WTC11 (cell line): ENCODE data around the gene AKAP9. TPM values are rescaled to one million over a fixed set of nuclear protein-coding genes. Genes with fewer than 3 reads are reported as not detected.

Experiments
- ATAC-seq: fragments of 200-7000 bp; cut with Tn5 transposase; 2 replicates; pipeline ENCODE4 v1.10.0; 2021; ENCODE audit warnings: mild to moderate bottlenecking, moderate library complexity
- CTCF ChIA-PET: fragments of 300-600 bp; sonication (Branson Sonifier 250); formaldehyde crosslinking; loops from one replicate; lab custom pipeline; 2021; ENCODE audit warnings: antibody characterized with exemption; lab: Charles Lee
- POLR2A ChIA-PET: fragments of 350-600 bp; sonication (Branson Sonifier 250); formaldehyde crosslinking; loops from one replicate; lab custom pipeline; 2021; ENCODE audit warnings: antibody characterized with exemption; lab: Charles Lee
- DNase-seq: peaks from one replicate; pipeline ENCODE4 v3.0.0; 2021; ENCODE audit warnings: low spot score
- H3K27ac Mint-ChIP-seq: 2 replicates; pipeline ENCODE4 v1.8.0; 2021; ENCODE audit warnings: mixed read lengths
- H3K27me3 Mint-ChIP-seq: 2 replicates; pipeline ENCODE4 v1.8.0; 2021; ENCODE audit warnings: low read depth, mild to moderate bottlenecking, moderate library complexity, mixed read lengths
- H3K36me3 Mint-ChIP-seq: 2 replicates; pipeline ENCODE4 v1.8.0; 2021; ENCODE audit warnings: mixed read lengths
- H3K4me1 Mint-ChIP-seq: 2 replicates; pipeline ENCODE4 v1.8.0; 2022; ENCODE audit warnings: mixed read lengths
- H3K4me3 Mint-ChIP-seq: 2 replicates; pipeline ENCODE4 v1.8.0; 2021; ENCODE audit warnings: mild to moderate bottlenecking, moderate library complexity, mixed read lengths
- H3K9me3 Mint-ChIP-seq: 2 replicates; pipeline ENCODE4 v1.8.0; 2021; ENCODE audit warnings: mixed read lengths
- ELF4 ChIP-seq: sonication (generic); formaldehyde crosslinking; IDR thresholded peaks from 2 replicates; pipeline ENCODE4 v1.8.1; 2022; ENCODE audit warnings: low read depth, mild to moderate bottlenecking, moderate library complexity, missing genetic modification reagents
- ERG ChIP-seq: fragments of 250-450 bp; sonication (Bioruptor Pico); IDR thresholded peaks from 2 replicates; pipeline ENCODE4 v1.8.0; 2021; ENCODE audit warnings: mild to moderate bottlenecking
- FOXP1 ChIP-seq: sonication (generic); formaldehyde crosslinking; IDR thresholded peaks from 2 replicates; pipeline ENCODE4 v1.8.0; 2022; ENCODE audit warnings: missing genetic modification reagents, mild to moderate bottlenecking, moderate library complexity, borderline replicate concordance
- HMGXB4 ChIP-seq: sonication (generic); formaldehyde crosslinking; IDR thresholded peaks from 2 replicates; pipeline ENCODE4 v1.8.1; 2023; ENCODE audit warnings: mild to moderate bottlenecking, moderate library complexity, missing genetic modification reagents
- MLX ChIP-seq: sonication (generic); formaldehyde crosslinking; IDR thresholded peaks from 2 replicates; pipeline ENCODE4 v1.8.1; 2023; ENCODE audit warnings: mild to moderate bottlenecking, missing genetic modification reagents, moderate library complexity
- PREB ChIP-seq: sonication (generic); formaldehyde crosslinking; IDR thresholded peaks from 2 replicates; pipeline ENCODE4 v1.8.1; 2022; ENCODE audit warnings: mild to moderate bottlenecking, missing genetic modification reagents, moderate library complexity, borderline replicate concordance
- SMAD4 ChIP-seq: sonication (generic); formaldehyde crosslinking; IDR thresholded peaks from 2 replicates; pipeline ENCODE4 v1.8.0; 2022; ENCODE audit warnings: mild to moderate bottlenecking, missing genetic modification reagents
- STAT6 ChIP-seq: sonication (generic); formaldehyde crosslinking; conservative IDR thresholded peaks from 2 replicates; pipeline ENCODE4 v1.8.1; 2023; ENCODE audit warnings: mild to moderate bottlenecking, low read depth, missing genetic modification reagents, moderate library complexity
- USF1 ChIP-seq: sonication (generic); formaldehyde crosslinking; IDR thresholded peaks from 2 replicates; pipeline ENCODE4 v1.8.0; 2022; ENCODE audit warnings: mild to moderate bottlenecking, missing genetic modification reagents
- ZBTB43 ChIP-seq: sonication (generic); formaldehyde crosslinking; IDR thresholded peaks from 2 replicates; pipeline ENCODE4 v1.8.1; 2023; ENCODE audit warnings: mild to moderate bottlenecking, missing genetic modification reagents
- ZNF138 ChIP-seq: sonication (generic); formaldehyde crosslinking; conservative IDR thresholded peaks from 2 replicates; pipeline ENCODE4 v1.8.1; 2022; ENCODE audit warnings: mild to moderate bottlenecking, moderate library complexity, missing genetic modification reagents
- ZNF317 ChIP-seq: sonication (generic); formaldehyde crosslinking; IDR thresholded peaks from 2 replicates; pipeline ENCODE4 v1.8.1; 2023; ENCODE audit warnings: low read depth, mild to moderate bottlenecking, moderate library complexity, missing genetic modification reagents, borderline replicate concordance
- ZNF423 ChIP-seq: fragments of 250-450 bp; sonication (Bioruptor Pico); IDR thresholded peaks from 2 replicates; pipeline ENCODE4 v2.1.2; 2022; ENCODE audit warnings: mild to moderate bottlenecking, moderate library complexity
- ZNF512 ChIP-seq: sonication (generic); formaldehyde crosslinking; IDR thresholded peaks from 2 replicates; pipeline ENCODE4 v1.8.1; 2022; ENCODE audit warnings: missing genetic modification reagents, borderline replicate concordance
- ZNF671 ChIP-seq: fragments of 250-450 bp; sonication (Bioruptor Pico); IDR thresholded peaks from 2 replicates; pipeline ENCODE4 v1.8.0; 2021; ENCODE audit warnings: mild to moderate bottlenecking
- total RNA-seq: library from RNA; stranded (reverse); gene quantifications from 3 replicates; pipeline ENCODE4 v1.2.3, GENCODE V29; 2021

AKAP9 gene
- total RNA-seq, 1 experiment from 2014 or later: 35.2 TPM

GRCh38 chr7:91929463-91929862 lies 11.2 kb upstream of the AKAP9 start (continued):
- TF ChIP-seq ZBTB43 (CRISPR knock-in tag) (no peak), ZNF138 (no peak)

- CTCF ChIA-PET: interaction anchor here (0.8 to 3.9 kb wide), 2 partner anchors 60 to 1485 kb away, joined by 4 to 21 read pairs; partner anchors contain the start of gene MTERF1
- peaks cover 15% of the 10 kb centered on the region for H3K4me1 Mint-ChIP-seq
- DNase-seq (peak; percentile 25), ATAC-seq (peak; percentile 21)
- POLR2A ChIA-PET: interaction anchor here (0.6 to 0.7 kb wide), 2 partner anchors 588 to 589 kb away, joined by 4 to 5 read pairs; partner anchors contain the start of genes PEX1 and RBM48
- H3K36me3 Mint-ChIP-seq: no peaks in the 10 kb centered on the region
- no peaks in the 10 kb centered on the region for H3K9me3 Mint-ChIP-seq
- peaks cover 45% of the 10 kb centered on the region for H3K27me3 Mint-ChIP-seq
- peak overlapping the region; percentile 93 for H3K27ac Mint-ChIP-seq
- no peak for TF ChIP-seq ERG (CRISPR knock-in tag)
- TF ChIP-seq SMAD4 (CRISPR knock-in tag): no peak
- peak overlapping the region; percentile 85 for H3K4me3 Mint-ChIP-seq
These were observed 491 bp upstream of the AKAP9 start for GRCh38 chr7:91940171-91940570.

GRCh38 chr7:91941450-91941849 lies 788 bp downstream of the AKAP9 start:
- Mint-ChIP-seq H3K4me1 (peaks cover 15% of the 10 kb centered on the region), H3K27me3 (peaks cover 35% of the 10 kb centered on the region), H3K9me3 (no peaks in the 10 kb centered on the region), H3K27ac (peak overlapping the region; percentile 84; the same call in 1 of the 2 replicates), H3K36me3 (peaks cover 1% of the 10 kb centered on the region; the same call in 1 of the 2 replicates), H3K4me3 (peak overlapping the region; percentile 85)
- DNase-seq: no peak
- ChIA-PET POLR2A (no interaction called here), CTCF (interaction anchor here (1.0 to 3.9 kb wide), 3 partner anchors 61 to 506 kb away, joined by 3 to 21 read pairs (median 4); partner anchors contain the start of genes GATAD1 and MTERF1)
- peak; percentile 3; the same call in 1 of the 2 replicates for ATAC-seq
- TF ChIP-seq USF1: no peak

GRCh38 chr7:91942312-91942711 lies 1.6 kb downstream of the AKAP9 start:
- Mint-ChIP-seq H3K4me1 (peaks cover 15% of the 10 kb centered on the region), H3K36me3 (peaks cover 3% of the 10 kb centered on the region; the same call in 1 of the 2 replicates), H3K9me3 (no peaks in the 10 kb centered on the region), H3K4me3 (peak overlapping the region; percentile 85), H3K27ac (no peak overlapping the region), H3K27me3 (peaks cover 28% of the 10 kb centered on the region)
- CTCF ChIA-PET: interaction anchor here (0.6 to 3.9 kb wide), 3 partner anchors 19 to 505 kb away, joined by 3 to 21 read pairs (median 3); partner anchors contain the start of genes GATAD1 and MTERF1
- no peak for ATAC-seq
- POLR2A ChIA-PET: no interaction called here
- no peak for DNase-seq
- TF ChIP-seq PREB (CRISPR knock-in tag): no peak
- no peak for TF ChIP-seq ZNF671
- TF ChIP-seq STAT6 (CRISPR knock-in tag): no peak
- no peak for TF ChIP-seq HMGXB4 (CRISPR knock-in tag)
- TF ChIP-seq ZNF423 (CRISPR knock-in tag): no peak
- TF ChIP-seq ZNF512 (CRISPR knock-in tag): no peak
- TF ChIP-seq MLX: no peak
- TF ChIP-seq FOXP1: no peak
- TF ChIP-seq ELF4: no peak
- no peak for TF ChIP-seq ERG (CRISPR knock-in tag)
- no peak for TF ChIP-seq ZNF317 (CRISPR knock-in tag)
